DMS114 treated with DMSO at 0.1 percent for 48 hours (cell line): Measurements from ENCODE around the gene CTIF.

Source experiments
- DNase-seq: peaks from one replicate; lab custom pipeline; 2025; ENCODE audit not compliant: unreplicated experiment; lab: John Stamatoyannopoulos, UW

Gene CTIF

GRCh38 chr18:48531908-48532307, 6.9 kb upstream of the CTIF start:
- no peak for DNase-seq

GRCh38 chr18:48533340-48534070, 5.3 kb upstream of the CTIF start:
- no peak for DNase-seq

- no peak for DNase-seq
Observed at GRCh38 chr18:48534364-48534763, 4.5 kb upstream of the CTIF start.

- no peak for DNase-seq
Observed at GRCh38 chr18:48535956-48536355, 2.9 kb upstream of the CTIF start.

GRCh38 chr18:48536516-48536915, 2.3 kb upstream of the CTIF start:
- DNase-seq: no peak

GRCh38 chr18:48539406-48540250, 797 bp downstream of the CTIF start:
- DNase-seq: no peak

GRCh38 chr18:48540251-48541025, 1.6 kb downstream of the CTIF start:
- DNase-seq: peak; percentile 29

GRCh38 chr18:48541026-48541746, 2.4 kb downstream of the CTIF start:
- DNase-seq: peak; percentile 48

GRCh38 chr18:48541747-48542400, 3.0 kb downstream of the CTIF start:
- no peak for DNase-seq

GRCh38 chr18:48542513-48543181, 3.8 kb downstream of the CTIF start:
- DNase-seq: no peak

- DNase-seq: no peak
Observed at GRCh38 chr18:48543228-48543627, 4.4 kb downstream of the CTIF start.

- DNase-seq: no peak
Observed at GRCh38 chr18:48544116-48544515, 5.3 kb downstream of the CTIF start.

GRCh38 chr18:48544661-48545415, 6.0 kb downstream of the CTIF start:
- DNase-seq: no peak

- no peak for DNase-seq
Observed at GRCh38 chr18:48545757-48546321, 7.0 kb downstream of the CTIF start.

GRCh38 chr18:48546396-48546795, 7.6 kb downstream of the CTIF start:
- DNase-seq: no peak

- DNase-seq: no peak
Observed at GRCh38 chr18:48547531-48547981, 8.7 kb downstream of the CTIF start.

GRCh38 chr18:48548011-48548771, 9.4 kb downstream of the CTIF start:
- DNase-seq: no peak

GRCh38 chr18:48548921-48549320, 10.1 kb downstream of the CTIF start:
- no peak for DNase-seq
